Right lobe of liver (tissue), 4 donors: ENCODE results near the gene QRICH2.

ENCODE experiments used
- CTCF ChIP-seq, 4 donors: fragments of 200-600 bp in 3 of 4; fragments of 450-650 bp in 1 of 4; IDR thresholded peaks; one replicate each; pipeline versions ENCODE4 v1.5.1 to v1.8.0; 2016 to 2022; ENCODE audit warnings: antibody characterized with exemption in 4 of 4, mild to moderate bottlenecking in 2 of 4
- POLR2A ChIP-seq: fragments of 450-650 bp; IDR thresholded peaks from one replicate; pipeline ENCODE4 v1.6.1; 2017; ENCODE audit warnings: antibody characterized with exemption, mild to moderate bottlenecking
- donor health status: DM: no; HTN: no; CAD: no.
- donor health status: DM: no; HTN: no; CAD: no.
- donor health status: DM: no; HTN: yes; CAD: no.

GRCh38 chr17:76264755-76265623, 43.1 kb downstream of the QRICH2 start, which contains the start of gene UBALD2:
- TF ChIP-seq CTCF (IDR thresholded peaks at IDR 0.05) (no peak), POLR2A (peak; percentile 94)
